ENCODE measurements around the gene MIOX. TPM values are rescaled to one million over a fixed set of nuclear protein-coding genes. Genes with fewer than 3 reads are reported as not detected.

The MIOX gene
- total RNA-seq = not detected

GRCh38 chr22:50486561-50487289 is at the start of gene MIOX:
Gene MIOX, plus strand, starts transcription at chr22:50486859. Its CDS starts 39 bp downstream, at chr22:50486898.
- DNase-seq (ENCODE audit: low spot score) (no peak), ATAC-seq (ENCODE audit: low FRiP score) (no peak)
- TF ChIP-seq, protein P1, sequence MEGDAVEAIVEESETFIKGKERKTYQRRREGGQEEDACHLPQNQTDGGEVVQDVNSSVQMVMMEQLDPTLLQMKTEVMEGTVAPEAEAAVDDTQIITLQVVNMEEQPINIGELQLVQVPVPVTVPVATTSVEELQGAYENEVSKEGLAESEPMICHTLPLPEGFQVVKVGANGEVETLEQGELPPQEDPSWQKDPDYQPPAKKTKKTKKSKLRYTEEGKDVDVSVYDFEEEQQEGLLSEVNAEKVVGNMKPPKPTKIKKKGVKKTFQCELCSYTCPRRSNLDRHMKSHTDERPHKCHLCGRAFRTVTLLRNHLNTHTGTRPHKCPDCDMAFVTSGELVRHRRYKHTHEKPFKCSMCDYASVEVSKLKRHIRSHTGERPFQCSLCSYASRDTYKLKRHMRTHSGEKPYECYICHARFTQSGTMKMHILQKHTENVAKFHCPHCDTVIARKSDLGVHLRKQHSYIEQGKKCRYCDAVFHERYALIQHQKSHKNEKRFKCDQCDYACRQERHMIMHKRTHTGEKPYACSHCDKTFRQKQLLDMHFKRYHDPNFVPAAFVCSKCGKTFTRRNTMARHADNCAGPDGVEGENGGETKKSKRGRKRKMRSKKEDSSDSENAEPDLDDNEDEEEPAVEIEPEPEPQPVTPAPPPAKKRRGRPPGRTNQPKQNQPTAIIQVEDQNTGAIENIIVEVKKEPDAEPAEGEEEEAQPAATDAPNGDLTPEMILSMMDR (IDR thresholded peaks at IDR 0.05) = no peak

DNA sequence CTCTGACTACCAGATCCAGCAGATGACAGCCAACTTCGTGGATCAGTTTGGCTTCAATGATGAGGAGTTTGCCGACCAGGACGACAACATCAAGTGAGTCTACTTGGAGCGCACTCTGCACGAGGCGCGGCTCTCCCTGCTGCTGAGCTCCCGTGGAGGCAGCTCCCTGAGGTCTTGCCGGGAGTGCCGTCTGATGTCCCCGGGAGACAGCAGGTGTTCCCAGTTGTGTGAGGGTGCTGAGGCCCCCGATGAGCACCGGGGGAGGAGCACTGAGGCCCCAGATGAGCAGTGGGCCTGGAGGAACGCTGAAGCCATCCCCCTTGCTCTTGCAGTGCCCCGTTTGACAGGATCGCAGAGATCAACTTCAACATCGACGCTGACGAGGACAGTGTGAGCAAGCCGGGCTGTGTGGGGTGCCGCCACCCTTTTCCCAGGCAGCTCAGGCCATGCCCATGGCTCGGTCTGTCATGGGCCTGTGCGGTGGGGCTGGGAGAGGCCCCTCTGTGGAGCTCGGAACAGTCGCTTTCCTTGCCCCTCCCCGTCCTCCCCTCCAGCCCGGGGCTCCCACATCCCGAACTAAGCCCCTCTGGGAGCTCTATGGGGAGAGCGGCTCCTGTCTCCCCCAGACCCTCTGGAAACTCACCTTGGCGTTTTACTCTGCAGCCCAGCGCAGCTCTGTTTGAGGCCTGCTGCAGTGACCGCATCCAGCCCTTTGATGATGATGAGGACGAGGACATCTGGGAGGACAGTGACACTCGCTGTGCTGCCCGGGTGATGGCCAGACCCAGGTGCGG is 49.0 kb upstream of the MIOX start:
- TF ChIP-seq, protein P1 (IDR thresholded peaks at IDR 0.05) = no peak
- ATAC-seq (ENCODE audit: low FRiP score) = no peak
- DNase-seq (ENCODE audit: low spot score) = no peak

DNA sequence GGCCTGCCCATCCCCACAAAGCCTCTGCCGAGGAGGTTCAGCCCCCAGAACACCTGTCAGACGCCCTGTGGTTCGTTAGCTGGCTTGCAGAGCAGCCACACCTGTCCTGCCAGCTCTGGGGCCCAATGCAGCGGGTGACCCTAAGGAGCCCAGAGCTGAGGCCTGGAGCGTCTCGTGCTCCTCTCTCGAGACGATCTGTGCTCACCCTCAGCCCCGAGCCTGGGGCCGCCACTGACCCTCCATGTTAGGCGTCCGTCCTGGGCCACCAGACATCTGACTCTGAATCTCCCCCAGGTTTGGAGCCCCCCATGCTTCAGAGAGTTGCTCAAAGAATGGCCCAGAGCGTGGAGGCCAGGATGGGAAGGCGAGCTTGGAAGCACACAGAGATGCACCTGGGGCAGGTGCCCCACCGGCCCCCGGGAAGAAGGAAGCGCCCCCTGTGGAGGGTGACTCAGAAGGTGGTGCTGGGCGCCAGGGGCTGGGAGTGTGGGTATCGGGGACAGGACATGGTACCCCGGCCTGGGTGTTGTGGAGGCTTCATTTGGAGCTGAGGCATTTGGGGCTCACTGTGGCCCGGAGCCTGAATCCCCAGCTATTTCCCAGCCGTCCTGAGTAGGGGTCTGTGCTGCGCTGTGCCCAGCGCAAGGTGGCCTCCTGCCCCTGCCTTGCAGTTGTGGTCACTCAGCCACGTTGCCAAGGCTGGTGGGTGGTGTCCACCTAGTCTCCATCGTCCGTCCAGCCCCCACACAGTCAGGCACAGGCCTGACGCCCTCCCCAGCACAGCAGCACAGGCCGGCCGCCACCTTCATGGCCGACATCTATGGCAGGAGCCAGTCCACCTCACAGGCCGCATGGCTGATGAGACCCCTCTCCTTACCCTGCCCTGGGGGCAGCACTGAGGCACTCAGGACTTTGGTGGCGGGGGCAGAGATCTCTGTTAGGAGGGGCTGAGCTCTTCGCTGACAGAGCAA is 48.1 kb upstream of the MIOX start:
- DNase-seq (ENCODE audit: low spot score) (no peak), ATAC-seq (ENCODE audit: low FRiP score) (no peak)
- TF ChIP-seq, protein P1 (IDR thresholded peaks at IDR 0.05) = no peak

DNA sequence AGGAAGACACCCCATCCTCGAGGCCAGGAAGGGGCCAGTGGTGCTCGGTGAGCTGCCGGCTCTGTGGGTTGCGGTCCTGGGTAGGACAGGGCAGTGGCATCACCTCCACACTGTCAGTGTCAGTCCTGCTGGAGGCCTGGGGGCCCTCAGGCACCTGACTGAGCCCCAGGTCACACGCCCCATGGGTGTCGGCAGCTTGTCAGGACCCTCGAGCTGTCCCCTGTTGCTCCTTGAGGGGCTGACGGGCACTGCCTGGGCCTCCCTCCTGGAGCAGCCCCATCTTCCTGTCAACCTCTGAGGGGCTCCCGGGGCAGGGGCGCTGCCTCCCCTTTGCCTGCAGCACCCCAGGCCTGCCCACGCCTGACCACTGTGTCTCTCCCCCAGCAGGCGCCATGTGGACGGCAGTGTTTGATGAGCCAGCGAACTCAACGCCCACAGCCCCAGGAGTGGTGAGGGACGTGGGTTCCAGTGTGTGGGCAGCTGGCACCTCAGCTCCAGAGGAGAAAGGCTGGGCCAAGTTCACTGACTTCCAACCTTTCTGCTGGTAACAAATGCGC is 47.3 kb upstream of the MIOX start:
- DNase-seq (ENCODE audit: low spot score) (no peak), ATAC-seq (ENCODE audit: low FRiP score) (no peak)
- TF ChIP-seq, protein P1 (IDR thresholded peaks at IDR 0.05) = no peak

GRCh38 chr22:50439871-50440331 is 46.8 kb upstream of the MIOX start:
- TF ChIP-seq, protein P1 (IDR thresholded peaks at IDR 0.05) = no peak
- no peak for DNase-seq (ENCODE audit: low spot score)
- ATAC-seq (ENCODE audit: low FRiP score) = no peak

GRCh38 chr22:50440544-50441249 is 46.0 kb upstream of the MIOX start:
- no peak for ATAC-seq (ENCODE audit: low FRiP score)
- DNase-seq (ENCODE audit: low spot score) = no peak
- TF ChIP-seq, protein P1 (IDR thresholded peaks at IDR 0.05) = no peak

Data from omental fat pad (tissue), 4 donors.